ENCODE results near the gene F8. TPM values are rescaled to one million over a fixed set of nuclear protein-coding genes. Genes with fewer than 3 reads are reported as not detected.
A peak's percentile ranks its signal among the peaks of the same experiment; 100 is the strongest.

The F8 gene
- 1.9 and 2.1 TPM in 2 replicates for total RNA-seq (2011; cell fraction: chromatin; rRNA removed; ENCODE audit: low replicate concordance)
- total RNA-seq (2011; cell fraction: nucleolus; rRNA removed) = 0.33 and 0.66 TPM in 2 replicates
- total RNA-seq (2011; cell fraction: nucleoplasm; rRNA removed) = 0.95 and 2.0 TPM in 2 replicates
- 0.59 and 1.3 TPM in 2 replicates for total RNA-seq (2014; rRNA removed)
- 0.91 and 0.93 TPM in 2 replicates for total RNA-seq (2014; rRNA removed; fragmentation: Illumina TruSeq; extraction: Trizol)
- total RNA-seq (2015; rRNA removed; fragmentation: Illumina TruSeq; extraction: Trizol) = 1.7 and 2.2 TPM in 2 replicates
- total RNA-seq (2021) = 1.2 and 1.8 TPM in 2 replicates
- 3.8 and 6.4 TPM in 2 replicates for polyA plus RNA-seq (2011; rRNA removed)
- 1.4 and 2.9 TPM in 2 replicates for polyA plus RNA-seq (2011; cell fraction: cytosol; rRNA removed)
- polyA plus RNA-seq (2011; cell fraction: nucleus; rRNA removed) = 2.5 and 4.6 TPM in 2 replicates
- 2.8 and 5.7 TPM in 2 replicates for polyA plus RNA-seq (2012)
- polyA plus RNA-seq (2014; fragmentation: Illumina TruSeq; extraction: Trizol) = 0.78 and 0.95 TPM in 2 replicates
- under 1 TPM; 0.80 to 0.91 TPM for polyA plus RNA-seq (2014; fragmentation: Nextera tagmentation; extraction: Ambion mirVana)
- polyA plus RNA-seq (2014; rRNA removed) = 0.12 and 0.41 TPM in 2 replicates
- 4.3 and 17.2 TPM in 2 replicates for polyA minus RNA-seq (2011; rRNA and poly(A)+ RNA removed)
- polyA minus RNA-seq (2011; cell fraction: cytosol; rRNA and poly(A)+ RNA removed) = 1.7 and 4.0 TPM in 2 replicates
- polyA minus RNA-seq (2011; cell fraction: nucleus; rRNA and poly(A)+ RNA removed) = 0.94 and 6.9 TPM in 2 replicates
- percentile 30 among the genes with signal in this experiment for Bru-seq, nascent RNA
- percentile 32 among the genes with signal in this experiment for BruChase-seq, experiment 1, labeled RNA remaining after a 2-hour chase
- percentile 30 among the genes with signal in this experiment for BruChase-seq, experiment 2, labeled RNA remaining after a 6-hour chase
- long read RNA-seq, experiment 1, partial matches to known transcripts = 1 of 2 reads
- long read RNA-seq, experiment 1, other reads (novel, unspliced or antisense) = 1 of 2 reads
- long read RNA-seq, experiment 2, partial matches to known transcripts = 0 of 1 reads
- long read RNA-seq, experiment 2, other reads (novel, unspliced or antisense) = 1 of 1 reads
- long read RNA-seq, experiment 3 = 0 reads

- POLR2A ChIA-PET = no interaction called here
- Histone ChIP-seq H3K9me3 (replicated peaks; ENCODE audit: control insufficient read depth, insufficient read depth, low read depth, low read length) (no peaks in the 10 kb centered on the region), H3K4me2 (ENCODE audit: insufficient read depth, low read length) (peak within 1 kb of the TSS; percentile 77), H3K9ac (ENCODE audit: insufficient read depth in 1 of 2, low read depth in 2 of 2, low read length in 2 of 2) (peak within 1 kb of the TSS; percentile 26 to 43; a peak in 2 of 4 replicates), H3K4me1 (replicated peaks in 1 of 2; ENCODE audit: control insufficient read depth in 2 of 2, insufficient read depth in 2 of 2, low read length in 2 of 2) (peaks cover 14 to 31% of the 10 kb centered on the region in 2 experiments), H3K27ac (ENCODE audit: extremely low read depth, low read depth, low read length) (peak within 1 kb of the TSS; percentile 18; the same call in 1 of the 3 replicates), H3K36me3 (ENCODE audit: control insufficient read depth, insufficient read depth, low read length) (no peaks in the 10 kb centered on the region), H3K79me2 (ENCODE audit: control insufficient read depth, insufficient read depth, low read length) (peaks cover 6% of the 10 kb centered on the region), H3K9me1 (ENCODE audit: control insufficient read depth, insufficient read depth, low read length) (no peaks in the 10 kb centered on the region), H3K4me3 (no peak within 1 kb of the TSS; the same call in 1 of the 2 replicates), H2AFZ (ENCODE audit: low read depth, low read length) (peak within 1 kb of the TSS; percentile 76), H3K27me3 (ENCODE audit: control insufficient read depth in 2 of 2, insufficient read depth in 2 of 2, low read length in 2 of 2) (no peaks in the 10 kb centered on the region), H4K20me1 (replicated peaks; ENCODE audit: control insufficient read depth, insufficient read depth, low read length) (no peaks in the 10 kb centered on the region)
- CTCF ChIA-PET (ENCODE audit: low intra/inter-chr PET ratio) = no interaction called here
- ATAC-seq = no peak
- FAIRE-seq = peak; percentile 74
- intact Hi-C loops (cut with micrococcal nuclease) (no loop called here), in situ Hi-C loops (cut with MboI) (no loop called here)
- peak in 2 of 4 experiments; percentile 33 to 60 for DNase-seq (ENCODE audit: extremely low read depth in 1 of 4, low spot score in 3 of 4)
- 0% methylated on average over 1 of the region's 1 CpG for WGBS (ENCODE audit: insufficient coverage, low coverage, missing lambda C conversion rate)
- no TSS peak for BruUV-seq (replicated peaks)
- TF ChIP-seq PRDM10 (IDR thresholded peaks at IDR 0.05; ENCODE audit: partially characterized antibody) = no peak
- peak in 1 of 2 experiments; percentile 54; a peak in 1 of 4 replicates for TF ChIP-seq KDM1A (IDR thresholded peaks at IDR 0.05)
- TF ChIP-seq SMARCA4 (IDR thresholded peaks at IDR 0.05) = peak; percentile 51
- no peak for TF ChIP-seq RBM25 (IDR thresholded peaks at IDR 0.05; ENCODE audit: low read depth, low read length, severe bottlenecking)
- TF ChIP-seq DPF2 (IDR thresholded peaks at IDR 0.05) = 0 out of 2 replicates have a peak, but pooled peaks have one; percentile 38
- peak; percentile 21; the same call in 1 of the 2 replicates for TF ChIP-seq TOE1 (IDR thresholded peaks at IDR 0.05; ENCODE audit: borderline replicate concordance)
- TF ChIP-seq TOE1 (CRISPR knock-in tag; IDR thresholded peaks at IDR 0.05; ENCODE audit: borderline replicate concordance, low read depth) = no peak
- TF ChIP-seq ETV1 (tag; conservative IDR thresholded peaks at IDR 0.05; ENCODE audit: low read depth) = peak; percentile 30
- TF ChIP-seq TEAD4 (IDR thresholded peaks at IDR 0.05; ENCODE audit: low read length) = peak; percentile 55; the same call in 1 of the 2 replicates
- no peak for TF ChIP-seq TEAD4 (CRISPR knock-in tag; IDR thresholded peaks at IDR 0.05; ENCODE audit: borderline replicate concordance)
- TF ChIP-seq ARID1B (IDR thresholded peaks at IDR 0.05) = peak; percentile 75
- no peak for TF ChIP-seq PATZ1 (CRISPR knock-in tag; IDR thresholded peaks at IDR 0.05; ENCODE audit: borderline replicate concordance)
- no peak for TF ChIP-seq SMC3 (conservative IDR thresholded peaks at IDR 0.05; ENCODE audit: insufficient read depth, low read depth, low read length)
Measured at GRCh38 chrX:155022585-155022984, at the start of gene F8. Gene F8 (minus strand): TSS chrX:155022723. CDS start chrX:155022552, 171 bp downstream.

Measured in K562 (cell line).